Karpas-422 (cell line): Measurements from ENCODE around the gene BPI. TPM values are rescaled to one million over a fixed set of nuclear protein-coding genes. Genes with fewer than 3 reads are reported as not detected.

Source experiments
- DNase-seq: peaks from one replicate; pipeline ENCODE4 v3.0.0-alpha.2; 2015
- H2AFZ ChIP-seq: fragments of 200-600 bp; sonication (generic); 2 replicates; pipeline ENCODE4 v1.6.1; 2014; ENCODE audit warnings: antibody characterized with exemption, low read length, mixed read lengths
- H3K27ac ChIP-seq: fragments of 200-600 bp; sonication (generic); 2 replicates; pipeline ENCODE4 v1.5.1; 2014; ENCODE audit warnings: mild to moderate bottlenecking, low read length, moderate library complexity
- H3K27me3 ChIP-seq: fragments of 200-600 bp; sonication (generic); 2 replicates; pipeline ENCODE4 v1.6.1; 2014; ENCODE audit warnings: low read length, mixed read lengths
- H3K36me3 ChIP-seq: fragments of 200-600 bp; sonication (generic); 2 replicates; pipeline ENCODE4 v1.6.1; 2014; ENCODE audit warnings: low read length, mixed read lengths; ENCODE audit not compliant: insufficient read depth
- H3K4me1 ChIP-seq: fragments of 200-600 bp; sonication (generic); 2 replicates; pipeline ENCODE4 v1.6.1; 2014; ENCODE audit warnings: mild to moderate bottlenecking, low read length, mixed read lengths
- H3K4me2 ChIP-seq: fragments of 200-600 bp; sonication (generic); 2 replicates; pipeline ENCODE4 v1.6.1; 2014; ENCODE audit warnings: low read length, low read depth, mild to moderate bottlenecking; ENCODE audit not compliant: poor library complexity, severe bottlenecking
- H3K4me3 ChIP-seq: fragments of 200-600 bp; sonication (generic); 2 replicates; pipeline ENCODE4 v1.5.1; 2014; ENCODE audit warnings: mild to moderate bottlenecking, antibody characterized with exemption, low read length, mixed read lengths
- H3K79me2 ChIP-seq: fragments of 200-600 bp; sonication (generic); 2 replicates; pipeline ENCODE4 v1.6.1; 2014; ENCODE audit warnings: mild to moderate bottlenecking, low read length, mixed read lengths
- H3K9ac ChIP-seq: fragments of 200-600 bp; sonication (generic); 2 replicates; pipeline ENCODE4 v1.6.0; 2014; ENCODE audit warnings: low read length
- H3K9me2 ChIP-seq: fragments of 200-600 bp; sonication (generic), shearing (Covaris generic); replicated peaks from 2 replicates; pipeline ENCODE4 v1.6.0; 2014; ENCODE audit warnings: mild to moderate bottlenecking, low read length, moderate library complexity; ENCODE audit not compliant: insufficient read depth
- H3K9me3 ChIP-seq: fragments of 300-700, 200-600 bp; sonication (generic); 2 replicates; pipeline ENCODE4 v1.6.1; 2014; ENCODE audit warnings: low read length, mixed read lengths
- H4K20me1 ChIP-seq: fragments of 200-600 bp; sonication (generic); 2 replicates; pipeline ENCODE4 v1.6.1; 2014; ENCODE audit warnings: mild to moderate bottlenecking, antibody characterized with exemption, low read length, low read depth; ENCODE audit not compliant: insufficient read depth
- total RNA-seq: library from RNA; depleted of rRNA; stranded (reverse); fragments of >200 nt; shearing (Covaris generic); gene quantifications from 2 replicates; pipeline ENCODE4 v1.2.3, GENCODE V29; 2014; ENCODE audit warnings: low replicate concordance

The BPI gene
- total RNA-seq, 1 experiment from 2014 or later, result not detected

- no peaks in the 10 kb centered on the region for H3K9me3 ChIP-seq
- H3K4me1 ChIP-seq, result no peaks in the 10 kb centered on the region
- H3K9ac ChIP-seq, result no peak overlapping the region
- H3K36me3 ChIP-seq, result no peaks in the 10 kb centered on the region
- no peak overlapping the region for H3K27ac ChIP-seq
- no peaks in the 10 kb centered on the region for H3K27me3 ChIP-seq
- no peaks in the 10 kb centered on the region for H3K79me2 ChIP-seq
- no peak for DNase-seq
- H4K20me1 ChIP-seq, result no peaks in the 10 kb centered on the region
- no peak overlapping the region for H3K4me3 ChIP-seq
- no peak overlapping the region for H3K4me2 ChIP-seq
- H3K9me2 ChIP-seq, result no peaks in the 10 kb centered on the region
- no peak overlapping the region for H2AFZ ChIP-seq
Measured at GRCh38 chr20:38271608-38272120, 32.3 kb upstream of the BPI start.

GRCh38 chr20:38272398-38272797 lies 31.6 kb upstream of the BPI start:
- H3K4me2 ChIP-seq, result no peak overlapping the region
- no peaks in the 10 kb centered on the region for H3K27me3 ChIP-seq
- H3K36me3 ChIP-seq, result no peaks in the 10 kb centered on the region
- no peak overlapping the region for H2AFZ ChIP-seq
- DNase-seq, result no peak
- no peaks in the 10 kb centered on the region for H3K9me3 ChIP-seq
- H3K9ac ChIP-seq, result no peak overlapping the region
- no peaks in the 10 kb centered on the region for H3K9me2 ChIP-seq
- H3K4me3 ChIP-seq, result no peak overlapping the region
- H3K79me2 ChIP-seq, result no peaks in the 10 kb centered on the region
- H4K20me1 ChIP-seq, result no peaks in the 10 kb centered on the region
- no peaks in the 10 kb centered on the region for H3K4me1 ChIP-seq
- H3K27ac ChIP-seq, result no peak overlapping the region

DNA sequence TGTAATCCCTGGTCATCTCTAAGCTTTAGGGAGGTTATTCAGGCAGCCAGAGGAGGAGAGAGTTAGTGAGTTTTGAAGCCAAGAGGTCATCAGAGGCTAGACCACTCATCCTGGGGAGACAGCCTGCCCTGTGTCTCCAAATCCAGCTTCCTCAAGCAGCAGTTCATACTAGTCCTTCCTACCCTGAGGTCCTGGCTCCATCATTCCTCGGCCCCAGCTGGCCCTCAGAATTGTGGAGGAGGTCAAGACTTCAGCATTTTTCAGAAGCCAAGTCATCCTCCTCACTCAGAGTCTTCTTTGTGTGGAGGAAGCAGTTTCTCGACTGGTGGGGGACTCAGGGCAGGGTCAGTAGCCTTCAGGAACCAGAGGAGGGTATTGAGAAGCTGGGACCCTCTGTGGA lies 31.0 kb upstream of the BPI start:
- no peaks in the 10 kb centered on the region for H3K9me2 ChIP-seq
- no peaks in the 10 kb centered on the region for H3K9me3 ChIP-seq
- no peak overlapping the region for H2AFZ ChIP-seq
- H3K79me2 ChIP-seq, result no peaks in the 10 kb centered on the region
- no peak overlapping the region for H3K9ac ChIP-seq
- H3K27ac ChIP-seq, result no peak overlapping the region
- H3K36me3 ChIP-seq, result no peaks in the 10 kb centered on the region
- H3K4me1 ChIP-seq, result no peaks in the 10 kb centered on the region
- DNase-seq, result no peak
- H3K27me3 ChIP-seq, result no peaks in the 10 kb centered on the region
- no peaks in the 10 kb centered on the region for H4K20me1 ChIP-seq
- H3K4me3 ChIP-seq, result no peak overlapping the region
- no peak overlapping the region for H3K4me2 ChIP-seq

- H3K4me2 ChIP-seq, result no peak overlapping the region
- no peaks in the 10 kb centered on the region for H3K36me3 ChIP-seq
- no peak overlapping the region for H3K27ac ChIP-seq
- no peaks in the 10 kb centered on the region for H4K20me1 ChIP-seq
- H3K4me1 ChIP-seq, result no peaks in the 10 kb centered on the region
- H2AFZ ChIP-seq, result no peak overlapping the region
- H3K4me3 ChIP-seq, result no peak overlapping the region
- H3K27me3 ChIP-seq, result no peaks in the 10 kb centered on the region
- H3K79me2 ChIP-seq, result no peaks in the 10 kb centered on the region
- no peaks in the 10 kb centered on the region for H3K9me3 ChIP-seq
- no peak overlapping the region for H3K9ac ChIP-seq
- no peak for DNase-seq
- no peaks in the 10 kb centered on the region for H3K9me2 ChIP-seq
Measured at GRCh38 chr20:38275815-38276550, 28.0 kb upstream of the BPI start.

DNA sequence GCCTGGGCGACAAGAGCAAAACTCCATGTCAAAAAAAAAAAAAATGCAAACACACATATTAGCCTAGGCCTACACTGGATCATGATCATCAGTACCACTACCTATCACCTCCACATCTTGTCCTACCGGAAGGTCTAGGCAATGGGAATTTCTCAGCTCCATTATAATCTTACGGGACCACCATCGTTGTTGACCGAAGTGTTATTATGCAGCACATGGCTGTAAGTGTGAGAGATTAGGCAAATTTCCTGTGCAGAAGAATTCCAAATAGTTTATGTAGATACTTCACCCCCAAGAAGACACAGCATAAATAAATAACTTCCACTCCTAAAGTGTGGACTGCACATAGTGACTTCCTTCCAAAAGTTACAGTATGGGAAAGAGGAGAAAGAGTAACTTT lies 26.7 kb upstream of the BPI start:
- Histone ChIP-seq H3K79me2 (no peaks in the 10 kb centered on the region), H3K9me3 (no peaks in the 10 kb centered on the region), H3K9me2 (no peaks in the 10 kb centered on the region), H3K36me3 (no peaks in the 10 kb centered on the region), H3K27me3 (no peaks in the 10 kb centered on the region), H3K4me1 (no peaks in the 10 kb centered on the region), H2AFZ (no peak overlapping the region), H3K4me2 (no peak overlapping the region), H3K9ac (no peak overlapping the region), H4K20me1 (no peaks in the 10 kb centered on the region), H3K4me3 (no peak overlapping the region), H3K27ac (no peak overlapping the region)
- no peak for DNase-seq

GRCh38 chr20:38277691-38278090 lies 26.3 kb upstream of the BPI start:
- Histone ChIP-seq H3K36me3 (no peaks in the 10 kb centered on the region), H3K27ac (no peak overlapping the region), H3K4me1 (no peaks in the 10 kb centered on the region), H4K20me1 (no peaks in the 10 kb centered on the region), H3K9me3 (no peaks in the 10 kb centered on the region), H3K9ac (no peak overlapping the region), H3K27me3 (no peaks in the 10 kb centered on the region), H3K9me2 (no peaks in the 10 kb centered on the region), H3K4me2 (no peak overlapping the region), H3K4me3 (no peak overlapping the region), H3K79me2 (no peaks in the 10 kb centered on the region), H2AFZ (no peak overlapping the region)
- no peak for DNase-seq

GRCh38 chr20:38278131-38278530 lies 25.8 kb upstream of the BPI start:
- H3K4me1 ChIP-seq, result no peaks in the 10 kb centered on the region
- no peaks in the 10 kb centered on the region for H3K36me3 ChIP-seq
- no peak overlapping the region for H3K9ac ChIP-seq
- DNase-seq, result no peak
- H4K20me1 ChIP-seq, result no peaks in the 10 kb centered on the region
- no peak overlapping the region for H3K4me2 ChIP-seq
- H3K27ac ChIP-seq, result no peak overlapping the region
- no peaks in the 10 kb centered on the region for H3K79me2 ChIP-seq
- no peak overlapping the region for H3K4me3 ChIP-seq
- no peaks in the 10 kb centered on the region for H3K27me3 ChIP-seq
- H3K9me2 ChIP-seq, result no peaks in the 10 kb centered on the region
- H2AFZ ChIP-seq, result no peak overlapping the region
- no peaks in the 10 kb centered on the region for H3K9me3 ChIP-seq

- no peak for DNase-seq
- no peaks in the 10 kb centered on the region for H4K20me1 ChIP-seq
Measured at GRCh38 chr20:38278763-38279162, 25.2 kb upstream of the BPI start.

More at GRCh38 chr20:38278763-38279162, 25.2 kb upstream of the BPI start:
- Histone ChIP-seq H3K4me3 (no peak overlapping the region), H3K27me3 (no peaks in the 10 kb centered on the region), H3K79me2 (no peaks in the 10 kb centered on the region), H3K9ac (no peak overlapping the region), H3K36me3 (no peaks in the 10 kb centered on the region), H3K9me3 (no peaks in the 10 kb centered on the region), H3K4me1 (no peaks in the 10 kb centered on the region), H3K4me2 (no peak overlapping the region), H3K9me2 (no peaks in the 10 kb centered on the region), H3K27ac (no peak overlapping the region), H2AFZ (no peak overlapping the region)
